OCI-LY3 (cell line): Measurements from ENCODE around the gene COL3A1.

Experiments
- H2AFZ ChIP-seq: fragments of 200-600, 300-600 bp; shearing (Covaris generic); 2 replicates; pipeline ENCODE4 v1.6.0; 2014; ENCODE audit warnings: antibody characterized with exemption, low read depth, low read length
- H3K27ac ChIP-seq: fragments of 200-600, 300-600 bp; sonication (generic); 2 replicates; pipeline ENCODE4 v1.5.1; 2014; ENCODE audit warnings: mild to moderate bottlenecking, low read length, moderate library complexity, mixed read lengths
- H3K27me3 ChIP-seq: fragments of 200-600, 300-600 bp; sonication (generic); 2 replicates; pipeline ENCODE4 v1.6.1; 2014; ENCODE audit warnings: low read depth, low read length, mixed read lengths
- H3K36me3 ChIP-seq: fragments of 200-600, 300-600 bp; sonication (generic); replicated peaks from 2 replicates; pipeline ENCODE3; 2014; ENCODE audit warnings: low read depth, low read length, mixed read lengths
- H3K4me1 ChIP-seq: fragments of 300-600, 200-600 bp; sonication (generic); 2 replicates; pipeline ENCODE4 v1.6.1; 2014; ENCODE audit warnings: low read length, mixed read lengths
- H3K4me2 ChIP-seq: fragments of 200-600, 300-600 bp; sonication (generic); 2 replicates; pipeline ENCODE4 v1.6.1; 2014; ENCODE audit warnings: low read length, mixed read lengths
- H3K4me3 ChIP-seq: fragments of 300-600, 200-600 bp; sonication (generic); 2 replicates; pipeline ENCODE4 v1.5.1; 2014; ENCODE audit warnings: antibody characterized with exemption, mild to moderate bottlenecking, low read length, moderate library complexity
- H3K79me2 ChIP-seq: fragments of 300-600, 200-600 bp; shearing (Covaris generic); 2 replicates; pipeline ENCODE4 v1.6.1; 2014; ENCODE audit warnings: mild to moderate bottlenecking, low read length, mixed read lengths
- H3K9ac ChIP-seq: fragments of 300-600, 200-600 bp; shearing (Covaris generic); 2 replicates; pipeline ENCODE4 v1.6.0; 2014; ENCODE audit warnings: mild to moderate bottlenecking, low read length, moderate library complexity
- H3K9me3 ChIP-seq: fragments of 200-600, 300-600 bp; shearing (Covaris generic); 2 replicates; pipeline ENCODE4 v1.6.1; 2014; ENCODE audit warnings: low read length, mixed read lengths; ENCODE audit not compliant: insufficient read depth
- H4K20me1 ChIP-seq: fragments of 200-600, 300-600 bp; sonication (generic); 2 replicates; pipeline ENCODE4 v1.6.1; 2016; ENCODE audit warnings: low read length, mixed read lengths; ENCODE audit not compliant: insufficient read depth
- EZH2phosphoT487 ChIP-seq: fragments of 200-600 bp; shearing (Covaris generic); IDR thresholded peaks from 2 replicates; pipeline ENCODE4 v1.6.1; 2018; ENCODE audit warnings: antibody characterized with exemption, mixed run types, low read depth
- TF ChIP-seq, protein P1 (sequence below): fragments of 200-600, 300-600 bp; sonication (generic); IDR thresholded peaks from 2 replicates; pipeline ENCODE4 v1.5.1; 2014; ENCODE audit warnings: antibody characterized with exemption, low read length, low read depth

Gene COL3A1

DNA sequence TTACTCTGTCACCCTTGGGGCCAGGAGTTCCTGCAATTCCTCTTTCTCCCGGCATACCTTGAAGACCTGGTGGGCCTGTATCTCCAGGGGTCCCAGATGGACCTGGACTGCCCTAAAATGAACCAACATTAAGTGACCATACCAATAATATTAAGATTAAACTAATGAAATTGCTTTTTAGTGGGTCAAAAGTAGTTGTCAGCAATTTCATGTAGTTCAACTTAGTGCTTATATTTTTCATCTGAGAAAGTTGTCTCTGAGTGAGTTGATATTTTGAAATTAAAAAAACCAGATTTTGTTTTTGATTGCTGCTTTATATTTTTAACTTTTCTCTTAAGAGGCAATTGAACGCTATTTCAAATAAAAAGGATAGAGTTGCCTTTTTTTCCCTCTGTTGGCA, 83.1 kb downstream of the COL3A1 start:
- H3K9ac ChIP-seq, result no peak overlapping the region
- no peaks in the 10 kb centered on the region for H4K20me1 ChIP-seq
- no peak overlapping the region for H3K27ac ChIP-seq
- no peak overlapping the region for H3K4me3 ChIP-seq
- H3K36me3 ChIP-seq, result no peaks in the 10 kb centered on the region
- no peaks in the 10 kb centered on the region for H3K4me1 ChIP-seq
- H3K9me3 ChIP-seq, result no peaks in the 10 kb centered on the region
- H3K4me2 ChIP-seq, result no peak overlapping the region
- TF ChIP-seq, protein P1, sequence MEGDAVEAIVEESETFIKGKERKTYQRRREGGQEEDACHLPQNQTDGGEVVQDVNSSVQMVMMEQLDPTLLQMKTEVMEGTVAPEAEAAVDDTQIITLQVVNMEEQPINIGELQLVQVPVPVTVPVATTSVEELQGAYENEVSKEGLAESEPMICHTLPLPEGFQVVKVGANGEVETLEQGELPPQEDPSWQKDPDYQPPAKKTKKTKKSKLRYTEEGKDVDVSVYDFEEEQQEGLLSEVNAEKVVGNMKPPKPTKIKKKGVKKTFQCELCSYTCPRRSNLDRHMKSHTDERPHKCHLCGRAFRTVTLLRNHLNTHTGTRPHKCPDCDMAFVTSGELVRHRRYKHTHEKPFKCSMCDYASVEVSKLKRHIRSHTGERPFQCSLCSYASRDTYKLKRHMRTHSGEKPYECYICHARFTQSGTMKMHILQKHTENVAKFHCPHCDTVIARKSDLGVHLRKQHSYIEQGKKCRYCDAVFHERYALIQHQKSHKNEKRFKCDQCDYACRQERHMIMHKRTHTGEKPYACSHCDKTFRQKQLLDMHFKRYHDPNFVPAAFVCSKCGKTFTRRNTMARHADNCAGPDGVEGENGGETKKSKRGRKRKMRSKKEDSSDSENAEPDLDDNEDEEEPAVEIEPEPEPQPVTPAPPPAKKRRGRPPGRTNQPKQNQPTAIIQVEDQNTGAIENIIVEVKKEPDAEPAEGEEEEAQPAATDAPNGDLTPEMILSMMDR, result no peak
- TF ChIP-seq EZH2phosphoT487, result no peak
- H2AFZ ChIP-seq, result no peak overlapping the region
- H3K27me3 ChIP-seq, result no peaks in the 10 kb centered on the region
- no peaks in the 10 kb centered on the region for H3K79me2 ChIP-seq

DNA sequence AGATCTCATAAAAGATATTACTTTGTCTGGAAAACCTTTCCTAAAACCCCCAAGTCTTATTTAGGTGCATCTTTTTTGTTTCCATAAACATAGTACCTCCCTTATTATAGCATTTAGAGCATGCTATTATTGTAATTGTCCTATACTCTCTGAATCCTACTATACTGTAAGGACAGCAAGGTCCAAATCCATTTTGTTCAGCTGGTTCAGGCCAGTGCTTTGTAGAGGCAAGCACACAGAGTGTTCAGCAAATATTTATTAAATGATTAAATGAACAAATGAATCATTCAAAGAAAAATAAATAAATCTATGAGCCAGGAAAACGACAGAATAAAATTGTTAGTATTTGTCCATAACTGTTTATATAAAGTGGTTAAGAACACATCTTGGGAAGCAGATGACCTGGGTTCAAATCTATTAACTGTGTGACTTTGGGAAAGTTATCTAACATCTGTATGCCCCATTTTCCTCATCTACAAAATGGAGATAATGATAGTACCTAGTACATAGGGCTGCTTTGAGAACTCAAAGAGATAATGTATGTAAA, 86.0 kb downstream of the COL3A1 start:
- Histone ChIP-seq H3K9ac (no peak overlapping the region), H4K20me1 (no peaks in the 10 kb centered on the region), H3K79me2 (no peaks in the 10 kb centered on the region), H3K27ac (no peak overlapping the region), H3K9me3 (no peaks in the 10 kb centered on the region), H3K4me2 (no peak overlapping the region), H3K4me1 (no peaks in the 10 kb centered on the region), H3K36me3 (no peaks in the 10 kb centered on the region), H3K27me3 (no peaks in the 10 kb centered on the region), H3K4me3 (no peak overlapping the region), H2AFZ (no peak overlapping the region)
- TF ChIP-seq, protein P1, result no peak
- no peak for TF ChIP-seq EZH2phosphoT487
